Activated CD4-positive, alpha-beta T cell treated with anti-CD3 and anti-CD28 coated beads for 36 hours (primary cell): ENCODE results near the gene AP2B1. TPM values are rescaled to one million over a fixed set of nuclear protein-coding genes. Genes with fewer than 3 reads are reported as not detected.
"Not testable (repeated sequence)": the region's sequence is repeated elsewhere in the genome, so short reads cannot be mapped to it uniquely, and the experiment has no call there.

Source experiments
- ATAC-seq: fragments of 200-7000 bp; cut with Tn5 transposase; one replicate; pipeline ENCODE4 v1.10.0; 2021; ENCODE audit warnings: mild to moderate bottlenecking, moderate library complexity
- CTCF ChIA-PET: fragments of 350-600 bp; sonication (Branson Sonifier 250); formaldehyde crosslinking; loops from one replicate; lab custom pipeline; 2021; ENCODE audit warnings: antibody characterized with exemption; lab: Charles Lee
- POLR2A ChIA-PET: fragments of 350-600 bp; sonication (Branson Sonifier 250); formaldehyde crosslinking; loops from one replicate; lab custom pipeline; 2021; ENCODE audit warnings: antibody characterized with exemption, inconsistent platforms; lab: Charles Lee
- DNase-seq: peaks from one replicate; pipeline ENCODE4 v3.0.0-alpha.2; 2020
- H3K27ac Mint-ChIP-seq: one replicate; pipeline ENCODE4 v1.8.0; 2021; ENCODE audit warnings: mixed read lengths
- H3K27me3 Mint-ChIP-seq: one replicate; pipeline ENCODE4 v1.8.0; 2021; ENCODE audit warnings: mixed read lengths
- H3K36me3 Mint-ChIP-seq: one replicate; pipeline ENCODE4 v1.8.0; 2021; ENCODE audit warnings: low read depth, mixed read lengths
- H3K4me1 Mint-ChIP-seq: one replicate; pipeline ENCODE4 v1.8.0; 2021; ENCODE audit warnings: mixed read lengths
- H3K4me3 Mint-ChIP-seq: one replicate; pipeline ENCODE4 v1.8.0; 2021; ENCODE audit warnings: mild to moderate bottlenecking, moderate library complexity, mixed read lengths
- H3K9me3 Mint-ChIP-seq: one replicate; pipeline ENCODE4 v1.8.0; 2021; ENCODE audit warnings: low read depth, mixed read lengths
- intact Hi-C, 2 experiments: fragments of 100-400 bp; cut with DNase I in 1 of 2; cut with micrococcal nuclease in 1 of 2; formaldehyde crosslinking; loops; one replicate each; pipeline versions ENCODE4 v1.14.2 to v1.15.1; 2022 to 2024; cut with DNase I, micrococcal nuclease
- total RNA-seq, 2 experiments: library from RNA; stranded (reverse); gene quantifications; one replicate each; pipeline ENCODE4 v1.2.3, GENCODE V29; 2021

AP2B1 gene
- total RNA-seq, 2 experiments from 2014 or later: 166 to 184 TPM

DNA sequence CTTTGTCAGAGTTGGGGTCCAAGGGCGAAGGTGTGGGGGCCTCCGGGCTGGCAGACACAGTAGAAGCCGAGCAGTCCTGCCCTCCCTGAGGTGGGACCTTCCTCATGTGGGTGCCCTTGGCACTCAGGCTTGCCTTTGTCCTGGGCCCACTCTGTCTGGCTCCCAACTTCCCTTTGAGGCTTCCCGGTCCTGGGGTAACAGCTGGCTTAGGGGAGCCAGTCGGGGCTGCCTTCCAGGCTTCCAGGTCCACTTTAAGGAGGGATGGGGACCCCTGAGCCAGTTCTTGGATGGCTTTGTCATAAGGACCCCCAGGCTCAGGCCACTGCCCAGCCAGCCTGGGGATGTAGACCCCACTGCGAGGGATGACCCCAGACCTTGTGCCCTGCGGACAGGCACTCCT is 158.1 kb downstream of the AP2B1 start:
- Mint-ChIP-seq H3K4me3 (no peak overlapping the region), H3K36me3 (no peaks in the 10 kb centered on the region), H3K9me3 (no peaks in the 10 kb centered on the region), H3K27ac (no peak overlapping the region), H3K4me1 (peaks cover 25% of the 10 kb centered on the region), H3K27me3 (peaks cover 37% of the 10 kb centered on the region)
- intact Hi-C loops: loop anchor here (5.0 to 10.0 kb wide), 4 partner anchors 208 to 750 kb away; partner anchors contain the start of gene SLFN12L (in 1 of the 2)
- POLR2A ChIA-PET: no interaction called here
- CTCF ChIA-PET: interaction anchor here (0.7 to 6.5 kb wide), 4 partner anchors 14 to 132 kb away, joined by 3 to 99 read pairs (median 4); no protein-coding TSS in a partner anchor
- DNase-seq (no peak), ATAC-seq (no peak)

DNA sequence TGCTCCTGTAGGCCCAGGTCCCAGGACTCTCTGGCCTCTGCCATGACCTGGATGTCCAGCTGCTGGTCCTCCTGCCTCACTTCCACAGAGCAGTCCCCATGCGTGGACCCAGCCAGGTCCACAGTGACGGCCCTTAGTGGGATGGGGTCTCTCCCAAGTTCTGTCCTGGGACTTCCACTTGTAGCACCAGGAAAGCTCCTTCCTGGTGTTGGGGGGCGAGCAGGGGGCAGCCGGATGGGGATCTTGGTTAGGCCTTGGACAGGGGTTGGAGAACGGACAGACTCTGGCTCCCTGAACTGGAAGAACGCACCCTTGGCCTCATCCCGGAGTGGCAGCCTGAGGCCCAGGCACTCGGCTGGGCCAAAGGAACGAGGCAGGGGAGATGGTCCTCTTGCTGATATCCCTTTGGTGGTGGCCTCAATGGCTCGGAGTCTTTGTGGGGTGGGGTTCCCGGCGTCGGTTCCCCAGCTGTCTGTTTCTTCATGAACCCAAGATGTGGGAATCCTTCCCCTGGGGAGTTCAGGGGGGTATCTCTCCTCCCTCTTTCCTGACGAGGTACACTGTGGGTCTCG is 158.7 kb downstream of the AP2B1 start:
- H3K4me1 Mint-ChIP-seq: peaks cover 30% of the 10 kb centered on the region
- H3K27me3 Mint-ChIP-seq: peaks cover 41% of the 10 kb centered on the region
- intact Hi-C loops: loop anchor here (2.0 to 10.0 kb wide), 5 partner anchors 189 to 751 kb away; partner anchors contain the start of gene SLFN12L (in 1 of the 2)
- H3K36me3 Mint-ChIP-seq: no peaks in the 10 kb centered on the region
- no peak overlapping the region for H3K4me3 Mint-ChIP-seq
- POLR2A ChIA-PET: no interaction called here
- DNase-seq (no peak), ATAC-seq (no peak)
- no peaks in the 10 kb centered on the region for H3K9me3 Mint-ChIP-seq
- no peak overlapping the region for H3K27ac Mint-ChIP-seq
- CTCF ChIA-PET: interaction anchor here (6.5 kb wide), 1 partner anchor 133 kb away, joined by 99 read pairs; no protein-coding TSS in a partner anchor

DNA sequence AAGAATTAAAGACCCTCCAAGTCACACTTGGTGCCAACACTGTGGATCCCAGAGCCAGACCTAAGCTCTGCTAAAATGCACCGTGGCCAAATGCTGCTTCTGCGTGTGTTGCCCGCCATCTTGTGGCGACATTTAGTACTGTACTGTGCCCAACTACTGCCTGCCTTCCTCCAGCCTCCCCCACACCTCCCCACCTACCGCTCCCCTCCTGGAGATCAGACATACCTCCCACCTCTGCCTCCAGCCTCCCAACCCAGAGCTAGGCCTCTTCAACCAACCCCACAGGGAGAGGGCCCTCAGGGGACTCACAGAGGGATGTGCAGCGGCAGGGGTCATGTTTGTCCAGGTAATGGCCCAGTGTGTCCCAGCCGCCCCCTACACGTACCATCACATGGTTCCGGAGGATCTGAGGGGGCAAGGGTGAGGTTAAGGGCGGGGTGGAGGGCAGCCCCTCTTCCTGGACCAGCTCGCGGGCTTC is 160.5 kb downstream of the AP2B1 start:
- H3K36me3 Mint-ChIP-seq: no peaks in the 10 kb centered on the region
- H3K4me3 Mint-ChIP-seq: no peak overlapping the region
- ChIA-PET POLR2A (no interaction called here), CTCF (interaction anchor here (0.6 to 6.5 kb wide), 51 partner anchors 8 to 1328 kb away, joined by 3 to 99 read pairs (median 4); no protein-coding TSS in a partner anchor)
- peak; percentile 91 for ATAC-seq
- peaks cover 33% of the 10 kb centered on the region for H3K27me3 Mint-ChIP-seq
- DNase-seq: peak; percentile 90
- no peaks in the 10 kb centered on the region for H3K9me3 Mint-ChIP-seq
- H3K4me1 Mint-ChIP-seq: peaks cover 23% of the 10 kb centered on the region
- H3K27ac Mint-ChIP-seq: no peak overlapping the region
- intact Hi-C loops: loop anchor here (1.0 to 10.0 kb wide), 9 partner anchors 134 to 753 kb away; partner anchors contain the start of gene SLFN12L (in 1 of the 2)

DNA sequence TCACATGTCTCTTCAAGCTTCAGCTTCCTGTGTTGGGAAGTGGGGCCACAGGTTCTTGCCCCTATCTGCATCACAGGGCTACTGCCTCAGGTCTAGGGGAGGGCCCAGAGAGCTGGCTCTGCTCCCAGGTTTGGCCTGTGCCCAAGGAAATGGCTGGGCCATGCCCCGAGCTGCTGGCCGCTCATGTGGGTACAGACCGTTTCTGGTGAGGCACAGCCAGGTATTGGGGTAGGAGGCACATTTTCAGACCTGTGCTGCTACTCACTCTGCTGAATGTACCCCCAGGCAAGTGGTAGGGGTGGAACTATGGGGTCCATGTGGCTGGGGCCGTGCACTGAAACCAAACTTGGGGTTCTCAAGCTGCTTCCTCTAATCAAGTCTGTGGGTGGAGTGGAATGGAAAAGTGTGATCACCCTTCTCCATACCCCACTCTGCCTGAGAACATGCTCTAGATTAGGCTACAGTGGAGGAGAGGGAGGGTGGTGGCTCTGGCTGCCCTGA is 161.3 kb downstream of the AP2B1 start:
- intact Hi-C loops: loop anchor here (5.0 to 10.0 kb wide), 4 partner anchors 211 to 754 kb away; partner anchors contain the start of gene SLFN12L (in 1 of the 2)
- ATAC-seq (peak; percentile 25), DNase-seq (peak; percentile 20)
- CTCF ChIA-PET: interaction anchor here (0.6 to 6.5 kb wide), 18 partner anchors 11 to 739 kb away, joined by 3 to 99 read pairs (median 4); no protein-coding TSS in a partner anchor
- Mint-ChIP-seq H3K36me3 (no peaks in the 10 kb centered on the region), H3K9me3 (no peaks in the 10 kb centered on the region), H3K27me3 (peaks cover 32% of the 10 kb centered on the region), H3K27ac (no peak overlapping the region), H3K4me1 (peaks cover 23% of the 10 kb centered on the region), H3K4me3 (no peak overlapping the region)
- POLR2A ChIA-PET: interaction anchor here (0.6 kb wide), 1 partner anchor 390 kb away, joined by 3 read pairs; no protein-coding TSS in a partner anchor

DNA sequence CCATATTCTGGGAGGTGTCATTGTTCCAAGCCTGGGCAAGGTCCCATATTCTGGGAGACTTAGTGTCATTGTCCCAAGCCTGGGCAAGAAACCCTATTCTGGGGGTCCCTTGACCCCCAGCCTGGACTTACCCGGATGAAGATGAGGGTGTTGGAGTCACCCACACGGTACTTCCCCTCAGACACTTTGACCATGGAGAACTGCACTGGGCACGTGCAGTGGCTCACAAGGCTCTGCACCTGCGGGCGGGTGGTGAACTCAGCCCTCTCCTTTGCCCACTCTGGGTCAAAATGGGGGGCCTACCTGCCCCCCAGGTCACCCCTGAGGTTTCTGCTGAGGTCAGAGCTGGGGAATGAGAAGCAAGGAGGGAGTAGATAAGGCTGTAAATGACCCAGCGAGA is 161.9 kb downstream of the AP2B1 start:
- Mint-ChIP-seq H3K4me1 (peaks cover 23% of the 10 kb centered on the region), H3K27me3 (peaks cover 29% of the 10 kb centered on the region), H3K36me3 (no peaks in the 10 kb centered on the region), H3K4me3 (no peak overlapping the region), H3K27ac (no peak overlapping the region), H3K9me3 (no peaks in the 10 kb centered on the region)
- intact Hi-C loops: loop anchor here (5.0 to 10.0 kb wide), 4 partner anchors 212 to 754 kb away; partner anchors contain the start of gene SLFN12L (in 1 of the 2)
- ATAC-seq (no peak), DNase-seq (no peak)
- ChIA-PET POLR2A (no interaction called here), CTCF (interaction anchor here (0.6 to 6.5 kb wide), 9 partner anchors 10 to 141 kb away, joined by 3 to 99 read pairs (median 4); no protein-coding TSS in a partner anchor)

DNA sequence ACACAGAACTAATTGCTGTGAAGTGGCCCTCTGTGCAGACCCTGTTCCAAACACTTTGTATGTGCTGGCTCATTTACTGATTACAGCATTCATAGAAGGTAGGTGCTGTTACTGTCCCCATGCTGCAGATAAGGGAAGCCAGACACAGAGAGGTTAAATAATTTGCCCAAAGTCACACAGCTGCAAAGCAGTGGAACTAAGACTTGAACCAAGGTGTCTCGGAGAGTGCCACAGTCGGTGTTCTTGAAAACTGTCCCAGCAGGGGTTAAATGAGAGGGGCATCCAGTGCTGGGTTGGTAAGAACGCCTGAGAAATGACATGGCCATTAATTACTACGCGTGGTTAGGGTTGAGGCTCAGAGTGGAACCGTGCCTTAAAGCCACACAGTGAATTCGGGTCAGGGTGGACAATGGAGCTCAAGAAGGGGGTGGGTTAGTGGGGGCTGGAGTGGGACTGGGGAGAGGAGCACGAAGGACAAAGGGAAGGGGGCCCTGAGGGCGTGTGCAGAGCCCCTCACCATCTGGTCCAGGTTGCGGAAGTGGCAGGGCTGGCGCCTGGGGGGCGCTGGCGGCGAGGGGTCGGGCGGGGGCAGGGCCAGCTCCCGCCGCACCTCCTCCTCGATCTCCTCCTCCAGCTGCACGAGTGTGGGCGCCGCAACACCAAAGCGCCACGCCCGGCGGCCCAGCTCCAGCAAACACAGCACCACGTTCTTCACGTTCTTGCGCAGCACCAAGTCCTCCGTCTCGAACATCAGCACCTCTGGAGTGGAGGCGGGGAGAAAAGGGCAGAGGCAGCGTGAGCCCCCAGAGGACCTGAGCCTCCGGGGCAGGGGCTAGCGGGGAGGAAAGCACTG is 162.7 kb downstream of the AP2B1 start:
- CTCF ChIA-PET: interaction anchor here (0.6 to 6.5 kb wide), 6 partner anchors 14 to 137 kb away, joined by 3 to 99 read pairs (median 6); no protein-coding TSS in a partner anchor
- POLR2A ChIA-PET: no interaction called here
- no peaks in the 10 kb centered on the region for H3K36me3 Mint-ChIP-seq
- no peak overlapping the region for H3K4me3 Mint-ChIP-seq
- intact Hi-C loops: loop anchor here (5.0 to 10.0 kb wide), 4 partner anchors 212 to 755 kb away; partner anchors contain the start of gene SLFN12L (in 1 of the 2)
- H3K4me1 Mint-ChIP-seq: peaks cover 23% of the 10 kb centered on the region
- no peaks in the 10 kb centered on the region for H3K9me3 Mint-ChIP-seq
- peak; percentile 51 for DNase-seq
- peak; percentile 6 for ATAC-seq
- H3K27me3 Mint-ChIP-seq: peaks cover 27% of the 10 kb centered on the region
- H3K27ac Mint-ChIP-seq: no peak overlapping the region

DNA sequence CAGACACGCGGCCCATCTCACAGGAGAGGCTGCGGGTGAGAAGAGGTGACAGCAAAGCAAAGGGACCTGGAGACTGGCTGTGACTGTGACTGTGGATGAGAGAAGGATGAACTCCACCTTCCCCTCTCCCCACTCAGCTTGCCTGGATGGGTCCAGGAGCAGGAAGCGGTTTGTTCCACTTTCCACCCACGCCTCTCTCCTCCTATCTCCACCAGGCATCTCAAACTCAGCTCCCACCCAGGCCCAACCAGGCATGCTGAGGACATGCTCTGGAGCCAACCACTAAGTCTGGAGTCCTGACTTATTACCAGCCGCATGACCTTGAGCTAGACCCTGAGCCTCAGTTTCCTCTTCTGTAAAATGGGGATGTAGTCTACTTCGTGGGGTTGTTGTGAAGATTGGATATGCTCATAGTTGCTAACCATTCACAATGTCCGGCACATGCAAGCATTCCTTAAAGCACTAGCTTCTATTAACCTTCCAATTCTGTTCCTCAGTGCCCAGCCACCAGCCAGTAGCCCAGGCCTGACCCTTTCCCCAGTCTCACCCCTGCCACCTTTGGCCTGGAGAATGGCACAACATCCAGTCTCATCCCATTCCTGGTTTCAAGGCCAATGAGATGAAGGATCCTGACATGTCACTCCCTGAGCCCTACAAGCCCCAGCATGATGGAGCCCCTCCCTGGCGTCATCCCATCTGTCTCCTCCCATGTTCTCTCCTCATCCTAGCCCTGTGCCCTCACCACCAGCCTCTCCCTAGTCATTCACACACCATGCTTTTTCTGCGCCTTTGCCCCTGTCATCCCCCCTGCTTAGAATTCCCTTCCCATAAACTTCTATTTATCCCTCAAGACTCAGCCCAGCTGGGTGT is 163.6 kb downstream of the AP2B1 start:
- intact Hi-C loops: no loop called here
- ATAC-seq (no peak), DNase-seq (no peak)
- Mint-ChIP-seq H3K4me3 (no peak overlapping the region), H3K9me3 (no peaks in the 10 kb centered on the region), H3K36me3 (no peaks in the 10 kb centered on the region), H3K27ac (no peak overlapping the region), H3K4me1 (peaks cover 23% of the 10 kb centered on the region), H3K27me3 (peaks cover 25% of the 10 kb centered on the region)
- CTCF ChIA-PET: interaction anchor here (0.6 to 6.5 kb wide), 4 partner anchors 13 to 138 kb away, joined by 3 to 99 read pairs (median 8); no protein-coding TSS in a partner anchor
- POLR2A ChIA-PET: no interaction called here

DNA sequence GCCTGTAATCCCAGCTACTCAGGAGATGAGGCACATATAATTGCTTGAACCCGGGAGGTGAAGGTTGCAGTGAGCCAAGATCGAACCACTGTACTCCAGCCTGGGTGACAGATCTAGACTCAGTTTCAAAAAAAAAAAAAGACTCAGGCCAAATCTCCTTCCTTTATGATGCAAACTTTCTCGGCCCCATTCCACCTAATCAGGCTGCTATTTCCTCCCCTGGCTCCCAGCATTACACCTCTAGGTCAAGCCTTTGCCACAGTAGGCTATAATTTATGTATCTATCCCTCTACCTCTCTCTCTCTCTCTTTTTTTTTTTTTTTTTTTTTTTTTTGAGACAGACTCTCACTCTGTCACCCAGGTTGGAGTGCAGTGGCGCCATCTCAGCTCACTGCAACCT is 164.4 kb downstream of the AP2B1 start:
- DNase-seq, POLR2A ChIA-PET, ATAC-seq, H3K4me3 Mint-ChIP-seq, H3K36me3 Mint-ChIP-seq, H3K27ac Mint-ChIP-seq, intact Hi-C loops, H3K9me3 Mint-ChIP-seq, CTCF ChIA-PET: not testable (repeated sequence)
- Mint-ChIP-seq H3K27me3 (peaks cover 25% of the 10 kb centered on the region), H3K4me1 (peaks cover 23% of the 10 kb centered on the region)

DNA sequence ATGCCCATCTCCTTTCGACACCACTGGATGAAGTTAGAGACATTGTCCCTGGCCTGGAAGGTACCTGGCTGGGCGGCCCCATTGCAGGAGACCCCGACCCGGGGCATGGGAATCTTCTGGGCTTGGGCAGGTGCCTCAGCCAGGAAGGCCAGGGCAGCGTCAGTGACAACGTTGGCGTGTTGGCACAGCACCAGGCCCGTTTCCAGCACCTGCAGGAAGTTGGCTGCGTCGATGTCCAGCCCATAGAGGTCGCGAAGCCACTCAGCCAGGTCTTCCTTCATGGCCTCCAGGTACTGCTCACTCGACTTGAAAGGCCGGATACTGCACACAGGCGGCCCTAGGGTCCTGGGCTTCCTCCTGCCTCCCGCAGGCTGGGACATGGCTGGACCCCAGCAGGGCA is 165.3 kb downstream of the AP2B1 start:
- no peak for ATAC-seq
- Mint-ChIP-seq H3K36me3 (no peaks in the 10 kb centered on the region), H3K9me3 (no peaks in the 10 kb centered on the region), H3K4me3 (no peak overlapping the region), H3K27me3 (peaks cover 25% of the 10 kb centered on the region), H3K4me1 (peaks cover 23% of the 10 kb centered on the region), H3K27ac (no peak overlapping the region)
- POLR2A ChIA-PET: no interaction called here
- intact Hi-C loops: no loop called here
- no peak for DNase-seq
- CTCF ChIA-PET: interaction anchor here (1.2 kb wide), 1 partner anchor 67 kb away, joined by 4 read pairs; no protein-coding TSS in a partner anchor
